ENCODE data around the gene ZSWIM3. TPM values are rescaled to one million over a fixed set of nuclear protein-coding genes. Genes with fewer than 3 reads are reported as not detected.
"Not testable (repeated sequence)": the region's sequence is repeated elsewhere in the genome, so short reads cannot be mapped to it uniquely, and the experiment has no call there.

Gene ZSWIM3
- total RNA-seq, 1 donor, result 5.6 TPM

DNA sequence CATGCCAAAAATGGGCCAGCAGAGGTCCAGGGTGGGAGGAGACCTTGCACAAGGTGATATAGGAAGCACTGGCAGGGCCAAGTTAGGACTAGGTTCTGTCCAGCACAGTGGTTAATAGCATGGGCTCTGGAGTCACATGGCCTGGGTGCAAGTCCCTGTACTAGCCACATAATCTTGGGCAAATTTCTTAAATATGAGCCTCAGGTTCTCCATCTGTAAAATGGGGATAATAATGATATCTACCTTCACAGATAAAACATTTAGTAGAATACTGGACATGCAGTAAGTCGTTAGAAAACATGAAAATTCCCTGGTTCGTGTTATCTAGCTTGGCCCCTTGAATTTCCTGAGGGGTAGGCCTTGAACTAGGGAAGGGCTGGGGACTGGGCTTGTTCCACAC is 39.9 kb downstream of the ZSWIM3 start:
- DNase-seq (ENCODE audit: low read depth), result no peak
- H3K4me3 ChIP-seq (ENCODE audit: low read depth, low read length), result no peak overlapping the region
- TF ChIP-seq, protein P1, sequence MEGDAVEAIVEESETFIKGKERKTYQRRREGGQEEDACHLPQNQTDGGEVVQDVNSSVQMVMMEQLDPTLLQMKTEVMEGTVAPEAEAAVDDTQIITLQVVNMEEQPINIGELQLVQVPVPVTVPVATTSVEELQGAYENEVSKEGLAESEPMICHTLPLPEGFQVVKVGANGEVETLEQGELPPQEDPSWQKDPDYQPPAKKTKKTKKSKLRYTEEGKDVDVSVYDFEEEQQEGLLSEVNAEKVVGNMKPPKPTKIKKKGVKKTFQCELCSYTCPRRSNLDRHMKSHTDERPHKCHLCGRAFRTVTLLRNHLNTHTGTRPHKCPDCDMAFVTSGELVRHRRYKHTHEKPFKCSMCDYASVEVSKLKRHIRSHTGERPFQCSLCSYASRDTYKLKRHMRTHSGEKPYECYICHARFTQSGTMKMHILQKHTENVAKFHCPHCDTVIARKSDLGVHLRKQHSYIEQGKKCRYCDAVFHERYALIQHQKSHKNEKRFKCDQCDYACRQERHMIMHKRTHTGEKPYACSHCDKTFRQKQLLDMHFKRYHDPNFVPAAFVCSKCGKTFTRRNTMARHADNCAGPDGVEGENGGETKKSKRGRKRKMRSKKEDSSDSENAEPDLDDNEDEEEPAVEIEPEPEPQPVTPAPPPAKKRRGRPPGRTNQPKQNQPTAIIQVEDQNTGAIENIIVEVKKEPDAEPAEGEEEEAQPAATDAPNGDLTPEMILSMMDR (IDR thresholded peaks at IDR 0.05; ENCODE audit: insufficient read depth, low read depth, low read length), result no peak

- H3K4me3 ChIP-seq (ENCODE audit: low read depth, low read length), result no peak overlapping the region
- DNase-seq (ENCODE audit: low read depth), result no peak
Observed at GRCh38 chr20:45897692-45898091, 40.3 kb downstream of the ZSWIM3 start.

GRCh38 chr20:45898285-45898684 is 40.9 kb downstream of the ZSWIM3 start:
- TF ChIP-seq, protein P1 (IDR thresholded peaks at IDR 0.05; ENCODE audit: insufficient read depth, low read depth, low read length), result no peak
- no peak overlapping the region for H3K4me3 ChIP-seq (ENCODE audit: low read depth, low read length)
- no peak for DNase-seq (ENCODE audit: low read depth)

More at GRCh38 chr20:45897692-45898091, 40.3 kb downstream of the ZSWIM3 start:
- TF ChIP-seq, protein P1 (IDR thresholded peaks at IDR 0.05; ENCODE audit: insufficient read depth, low read depth, low read length), result no peak

- TF ChIP-seq, protein P1 (IDR thresholded peaks at IDR 0.05; ENCODE audit: insufficient read depth, low read depth, low read length), result no peak
Observed at GRCh38 chr20:45899046-45899835, 41.8 kb downstream of the ZSWIM3 start.

GRCh38 chr20:45901332-45901731 is 43.9 kb downstream of the ZSWIM3 start:
- DNase-seq (ENCODE audit: low read depth); H3K4me3 ChIP-seq (ENCODE audit: low read depth, low read length): not testable (repeated sequence)

More at GRCh38 chr20:45899046-45899835, 41.8 kb downstream of the ZSWIM3 start:
- H3K4me3 ChIP-seq (ENCODE audit: low read depth, low read length), result no peak overlapping the region
- DNase-seq (ENCODE audit: low read depth), result no peak

DNA sequence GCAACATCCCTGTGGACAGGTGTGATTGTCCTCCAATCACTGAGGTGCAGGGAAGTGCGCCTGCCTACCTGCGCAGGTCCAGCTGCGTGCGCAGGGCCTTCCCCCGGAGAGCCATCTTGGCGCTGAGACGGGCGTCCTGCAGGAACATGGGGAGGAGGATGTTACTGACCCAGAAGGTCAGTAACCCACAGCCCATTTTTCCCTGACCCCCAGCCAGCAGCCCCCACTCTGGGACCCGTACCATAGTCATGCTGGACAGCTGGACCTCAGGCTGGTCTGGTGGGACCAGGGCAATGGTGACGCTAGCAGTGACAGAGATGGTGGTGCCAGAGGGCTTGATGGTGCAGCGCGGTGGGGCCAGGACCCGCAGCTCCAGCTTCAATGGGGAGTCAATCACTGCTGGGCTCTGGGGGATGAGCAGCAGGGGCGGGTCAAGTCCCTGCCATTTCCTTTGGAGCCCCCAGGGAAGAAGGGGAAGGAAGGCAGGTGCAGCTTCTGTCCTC is 44.8 kb downstream of the ZSWIM3 start:
- no peak overlapping the region for H3K4me3 ChIP-seq (ENCODE audit: low read depth, low read length)
- TF ChIP-seq, protein P1 (IDR thresholded peaks at IDR 0.05; ENCODE audit: insufficient read depth, low read depth, low read length), result no peak
- no peak for DNase-seq (ENCODE audit: low read depth)

DNA sequence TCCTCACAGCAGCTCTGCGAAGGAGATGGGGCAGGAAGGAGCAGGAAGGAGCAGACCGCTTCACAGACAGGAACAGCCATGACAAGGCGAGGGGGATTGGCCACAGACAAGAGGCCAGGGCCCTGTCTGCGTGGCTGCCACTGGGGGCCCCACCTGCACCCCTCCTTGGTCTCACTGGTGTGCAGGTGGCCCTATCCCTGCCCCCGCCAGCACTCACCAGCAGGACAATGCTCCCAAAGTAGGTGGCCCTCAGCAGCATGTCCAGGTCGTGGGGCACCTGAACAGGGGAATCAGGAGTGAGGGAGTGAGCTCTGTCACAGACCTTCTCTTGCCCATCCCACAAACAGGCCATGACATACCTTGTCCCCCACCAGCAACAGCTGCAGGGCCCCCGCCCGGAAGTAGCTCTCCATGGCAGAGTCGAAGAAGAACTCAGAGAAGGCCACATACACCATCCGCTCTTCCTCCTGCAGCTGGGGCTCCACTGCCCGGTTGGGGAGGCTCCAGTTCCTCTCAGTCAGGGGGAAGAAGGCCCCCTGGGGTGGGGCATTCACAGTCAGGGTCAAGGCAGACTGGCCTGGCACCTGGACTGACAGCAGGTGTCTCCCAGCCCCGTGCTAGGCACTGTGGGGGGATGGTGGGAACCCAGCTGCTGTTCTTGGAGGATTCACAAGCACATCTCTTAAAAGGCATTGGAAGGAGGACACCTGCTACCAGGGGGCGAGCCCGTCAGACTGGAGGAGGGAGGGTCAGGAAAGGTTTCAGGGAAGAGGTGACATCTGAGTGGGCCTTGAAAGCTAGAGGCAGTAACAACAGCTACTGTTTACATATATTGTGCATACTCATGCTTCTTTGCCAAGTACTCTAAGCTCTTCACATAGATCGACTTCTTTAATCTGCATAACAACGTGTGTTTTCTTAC is 47.4 kb downstream of the ZSWIM3 start:
- DNase-seq (ENCODE audit: low read depth), result no peak
- TF ChIP-seq, protein P1 (IDR thresholded peaks at IDR 0.05; ENCODE audit: insufficient read depth, low read depth, low read length), result no peak
- H3K4me3 ChIP-seq (ENCODE audit: low read depth, low read length), result no peak overlapping the region

All from fibroblast of villous mesenchyme (primary cell).